GM18498 (cell line): Measurements from ENCODE around the gene GIMAP2.
A peak's percentile ranks its signal among the peaks of the same experiment; 100 is the strongest.
"Not testable (repeated sequence)": the region's sequence is repeated elsewhere in the genome, so short reads cannot be mapped to it uniquely, and the experiment has no call there.

Source experiments
- ATAC-seq: cut with Tn5 transposase; IDR thresholded peaks from one replicate; pipeline ENCODE4 v1.9.1; 2021; ENCODE audit warnings: mild to moderate bottlenecking, moderate library complexity; ENCODE audit not compliant: unreplicated experiment

The GIMAP2 gene

DNA sequence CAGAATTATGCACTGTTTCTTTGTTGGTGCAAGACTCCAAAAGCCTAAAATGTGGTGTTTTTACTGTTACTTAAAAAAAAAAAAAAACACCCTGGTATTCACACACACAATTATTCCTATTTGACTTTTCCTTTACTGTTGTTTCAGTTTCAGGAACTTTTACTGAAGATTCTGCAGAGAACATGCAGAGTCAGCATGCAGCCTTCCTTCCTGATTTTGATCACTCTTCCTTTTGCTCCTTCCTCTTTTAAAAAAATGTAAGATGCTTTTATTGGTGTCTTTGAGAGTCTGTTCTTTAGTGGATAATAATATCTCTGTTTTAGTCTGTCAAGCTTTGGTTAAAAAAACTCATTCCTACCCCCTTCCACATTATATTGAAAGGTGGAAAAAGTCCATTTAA is 9.2 kb upstream of the GIMAP2 start:
- not testable (repeated sequence) for ATAC-seq

DNA sequence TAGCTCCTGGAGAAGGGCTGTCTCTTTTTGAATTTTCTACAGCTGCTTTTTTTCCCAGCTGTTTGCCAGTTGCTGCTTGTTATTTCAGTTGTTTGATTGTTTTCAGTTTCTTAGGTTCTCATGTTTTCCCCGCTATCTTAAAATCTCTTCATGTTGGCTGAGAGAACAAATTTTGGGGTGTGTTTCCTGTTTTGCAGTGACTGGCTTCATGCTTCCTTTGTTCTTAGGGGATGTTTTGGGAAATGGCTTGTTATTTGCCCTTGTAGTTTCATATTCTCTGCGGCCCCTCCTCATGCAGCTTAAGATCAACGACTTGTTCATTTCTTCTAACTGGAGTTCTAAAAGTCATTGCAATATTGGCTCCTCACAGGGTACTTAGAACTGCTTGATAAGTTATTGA is 8.7 kb upstream of the GIMAP2 start:
- not testable (repeated sequence) for ATAC-seq

DNA sequence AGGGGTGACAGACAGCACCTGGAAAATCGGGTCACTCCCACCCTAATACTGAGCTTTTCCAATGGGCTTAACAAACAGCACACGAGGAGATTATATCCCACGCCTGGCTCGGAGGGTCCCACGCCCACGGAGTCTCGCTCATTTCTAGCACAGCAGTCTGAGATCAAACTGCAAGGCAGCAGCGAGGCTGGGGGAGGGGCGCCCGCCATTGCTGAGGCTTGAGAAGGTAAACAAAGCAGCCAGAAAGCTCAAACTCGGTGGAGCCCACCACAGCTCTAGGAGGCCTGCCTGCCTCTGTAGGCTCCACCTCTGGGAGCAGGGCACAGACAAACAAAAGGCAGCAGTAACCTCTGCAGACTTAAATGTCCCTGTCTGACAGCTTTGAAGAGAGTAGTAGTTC is 6.9 kb upstream of the GIMAP2 start:
- ATAC-seq, result not testable (repeated sequence)

DNA sequence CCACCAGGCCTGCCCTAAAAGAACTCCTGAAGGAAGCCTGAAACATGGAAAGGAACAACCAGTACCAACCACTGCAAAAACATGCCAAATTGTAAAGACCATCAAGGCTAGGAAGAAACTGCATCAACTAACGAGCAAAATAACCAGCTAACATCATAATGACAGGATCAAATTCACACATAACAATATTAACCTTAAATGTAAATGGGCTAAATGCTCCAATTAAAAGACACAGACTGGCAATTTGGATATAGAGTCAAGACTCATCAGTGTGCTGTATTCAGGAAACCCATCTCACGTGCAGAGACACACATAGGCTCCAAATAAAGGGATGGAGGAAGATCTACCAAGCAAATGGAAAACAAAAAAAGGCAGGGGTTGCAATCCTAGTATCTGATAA is 5.1 kb upstream of the GIMAP2 start:
- not testable (repeated sequence) for ATAC-seq

DNA sequence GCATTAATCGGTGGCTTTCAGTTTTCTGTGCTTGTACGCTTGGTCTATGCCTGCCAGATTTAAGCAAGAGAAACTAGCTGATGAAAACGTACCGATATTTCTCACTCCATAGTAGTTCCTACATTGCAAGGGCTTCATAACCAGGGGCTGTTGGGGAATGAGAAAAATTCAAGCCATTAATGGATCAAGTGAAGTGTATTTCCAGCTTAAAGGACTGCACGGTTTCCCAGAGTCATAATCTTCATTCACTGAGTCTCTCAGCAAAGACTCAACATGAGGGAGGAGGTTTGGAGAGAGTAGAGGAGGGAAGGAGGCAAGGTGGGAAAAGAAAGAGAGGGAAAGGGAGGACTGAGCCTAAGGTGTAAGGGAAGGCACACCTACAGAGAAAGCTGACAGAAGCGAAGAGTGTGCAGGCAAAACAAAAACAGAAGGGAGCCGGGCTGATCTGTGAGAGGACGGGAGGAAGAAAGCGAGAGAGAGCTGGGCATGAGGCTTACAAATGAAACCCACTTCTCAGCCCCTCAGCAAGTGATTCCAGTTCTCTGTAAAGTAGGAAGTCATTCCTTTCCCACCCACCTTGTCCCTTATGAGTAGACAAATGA is 625 bp downstream of the GIMAP2 start:
- peak; percentile 35 for ATAC-seq

GRCh38 chr7:150688630-150689029 is 3.1 kb downstream of the GIMAP2 start:
- ATAC-seq, result no peak

- ATAC-seq, result no peak
These were observed 10.1 kb downstream of the GIMAP2 start for GRCh38 chr7:150695654-150696053.

DNA sequence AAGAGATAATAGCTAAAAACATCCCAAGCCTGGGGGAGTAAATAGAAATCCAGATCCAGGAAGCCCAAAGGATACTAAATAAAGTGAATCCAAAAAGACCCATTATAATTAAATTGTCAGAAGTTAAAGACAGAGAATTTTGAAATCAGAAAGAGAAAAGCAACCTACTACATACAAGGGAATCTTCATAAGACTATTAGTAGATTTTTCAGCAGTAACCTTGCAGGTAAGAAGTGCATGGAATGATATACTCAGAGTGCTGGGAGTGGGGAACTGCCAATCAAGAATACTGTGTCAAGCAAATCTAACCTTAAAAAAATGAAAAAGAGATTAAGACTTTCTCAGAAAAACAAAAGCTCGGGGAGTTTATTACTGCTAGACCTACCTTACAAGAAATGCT is 17.7 kb downstream of the GIMAP2 start:
- ATAC-seq, result no peak

DNA sequence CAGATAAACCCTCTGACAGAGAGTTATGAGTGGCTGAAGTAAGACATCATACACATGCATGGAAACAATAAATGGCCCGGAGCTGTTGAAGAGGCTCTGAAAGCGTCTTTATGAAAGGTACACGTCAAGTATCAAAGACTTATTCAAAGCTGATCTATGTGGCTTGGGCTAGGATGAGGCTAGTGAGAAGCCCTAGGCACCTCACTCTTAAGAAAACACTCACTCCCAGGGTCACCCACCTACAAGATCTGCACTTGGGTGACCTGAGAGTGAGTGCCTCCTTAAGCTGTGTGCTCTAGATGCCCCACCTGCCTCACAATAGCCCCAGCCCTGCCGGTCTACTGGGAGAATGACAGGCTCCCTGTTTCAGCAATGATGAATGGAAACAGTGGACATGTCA is 29.8 kb downstream of the GIMAP2 start:
- ATAC-seq, result no peak

- ATAC-seq, result no peak
These were observed 30.2 kb downstream of the GIMAP2 start for GRCh38 chr7:150715738-150716137.

DNA sequence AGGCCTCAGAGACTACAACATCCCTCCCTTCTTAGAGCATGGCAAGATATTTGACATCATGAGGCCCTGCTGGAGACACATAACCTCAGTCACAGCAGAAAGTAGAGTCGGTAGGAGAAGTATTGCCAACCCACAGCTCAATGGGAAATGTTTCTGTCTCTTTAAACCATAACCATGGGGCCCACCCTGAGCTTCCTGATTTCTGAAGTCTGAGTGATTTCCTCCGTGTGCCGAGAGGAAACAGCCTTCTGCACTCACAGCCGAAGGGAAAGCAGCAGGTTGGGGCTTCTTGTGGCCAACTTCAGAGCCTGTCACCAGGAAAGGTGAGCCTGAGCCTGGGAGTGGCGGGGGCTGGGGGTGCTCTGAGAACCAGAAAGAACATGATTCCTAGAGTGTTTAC is 30.9 kb downstream of the GIMAP2 start, which contains the start of gene GIMAP1:
Gene GIMAP1, plus strand, starts transcription at position 246 of the 400 bp plus-strand sequence. CDS start 2,435 bp downstream, outside the sequence.
- peak; percentile 79 for ATAC-seq

- no peak for ATAC-seq
These were observed 31.4 kb downstream of the GIMAP2 start for GRCh38 chr7:150716939-150717338.

- ATAC-seq, result no peak
These were observed 32.4 kb downstream of the GIMAP2 start for GRCh38 chr7:150717814-150718420.

DNA sequence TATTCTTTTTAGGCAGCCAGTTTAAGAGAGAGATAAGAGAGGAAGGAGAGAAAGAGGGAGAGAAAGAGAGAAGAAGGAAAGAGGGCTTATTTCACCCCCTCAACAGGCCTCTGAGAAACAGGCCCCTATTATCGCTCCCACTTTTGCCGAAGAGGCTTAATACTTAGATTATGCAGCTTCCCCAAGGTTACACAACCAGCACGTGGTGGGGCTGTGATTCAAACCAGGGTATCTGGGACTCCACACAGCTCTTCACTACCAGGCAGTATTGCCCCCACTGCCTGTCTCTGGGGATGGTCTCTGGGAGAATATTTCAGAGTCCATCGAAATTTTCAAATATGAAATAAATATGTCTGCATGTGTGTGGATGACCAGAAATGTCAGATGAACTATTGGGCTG is 33.9 kb downstream of the GIMAP2 start:
- ATAC-seq, result no peak

DNA sequence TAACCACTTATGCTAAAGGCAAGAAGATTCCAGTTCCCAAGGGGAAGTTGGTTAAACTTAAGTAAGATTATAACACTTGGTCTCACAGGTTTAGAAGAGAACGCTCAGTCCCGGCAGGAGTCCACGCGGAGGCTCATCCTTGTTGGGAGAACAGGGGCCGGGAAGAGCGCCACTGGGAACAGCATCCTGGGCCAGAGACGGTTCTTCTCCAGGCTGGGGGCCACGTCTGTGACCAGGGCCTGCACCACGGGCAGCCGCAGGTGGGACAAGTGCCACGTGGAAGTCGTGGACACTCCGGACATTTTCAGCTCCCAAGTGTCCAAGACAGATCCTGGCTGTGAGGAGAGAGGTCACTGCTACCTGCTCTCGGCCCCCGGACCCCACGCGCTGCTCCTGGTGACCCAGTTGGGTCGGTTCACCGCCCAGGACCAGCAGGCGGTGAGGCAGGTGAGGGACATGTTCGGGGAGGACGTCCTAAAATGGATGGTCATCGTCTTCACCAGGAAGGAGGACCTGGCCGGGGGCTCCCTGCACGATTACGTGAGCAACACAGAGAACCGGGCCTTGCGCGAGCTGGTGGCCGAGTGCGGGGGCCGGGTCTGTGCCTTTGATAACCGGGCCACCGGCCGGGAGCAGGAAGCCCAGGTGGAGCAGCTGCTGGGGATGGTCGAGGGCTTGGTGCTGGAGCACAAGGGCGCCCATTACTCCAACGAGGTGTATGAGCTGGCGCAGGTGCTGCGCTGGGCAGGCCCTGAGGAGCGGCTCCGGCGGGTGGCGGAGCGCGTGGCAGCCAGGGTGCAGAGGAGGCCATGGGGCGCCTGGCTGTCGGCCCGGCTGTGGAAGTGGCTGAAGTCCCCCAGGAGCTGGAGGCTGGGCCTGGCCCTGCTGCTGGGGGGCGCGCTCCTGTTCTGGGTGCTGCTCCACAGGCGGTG is 34.7 kb downstream of the GIMAP2 start:
- no peak for ATAC-seq

- ATAC-seq, result no peak
These were observed 36.5 kb downstream of the GIMAP2 start for GRCh38 chr7:150721970-150722373.

DNA sequence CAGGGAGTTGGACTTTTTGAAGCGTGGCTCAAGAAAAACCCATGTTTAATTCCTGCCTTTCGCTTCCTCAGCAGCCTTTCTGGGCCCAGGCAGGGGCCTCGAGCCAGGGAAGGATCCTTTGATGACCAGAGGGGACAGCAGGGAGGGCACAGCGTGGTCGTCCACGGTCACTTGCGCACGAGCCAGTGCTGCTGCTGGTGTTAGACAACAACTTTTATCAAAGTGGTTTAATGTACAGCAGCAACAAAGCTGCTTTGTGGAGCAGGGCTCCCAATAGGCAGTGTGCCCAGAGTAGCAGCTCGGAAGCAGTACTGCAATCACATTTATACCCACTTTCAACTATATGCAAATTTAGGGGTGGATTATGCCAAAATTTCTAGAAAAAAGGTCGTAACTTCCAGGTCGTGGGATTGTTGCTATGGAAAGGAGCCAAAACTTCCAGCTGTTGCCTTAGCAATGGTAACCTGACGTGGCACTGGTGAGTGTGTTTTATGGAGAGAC is 37.0 kb downstream of the GIMAP2 start:
- ATAC-seq, result no peak

- ATAC-seq, result no peak
These were observed 38.0 kb downstream of the GIMAP2 start for GRCh38 chr7:150723467-150723866.

GRCh38 chr7:150727381-150727780 is 41.9 kb downstream of the GIMAP2 start:
- no peak for ATAC-seq

GRCh38 chr7:150728011-150728410 is 42.5 kb downstream of the GIMAP2 start:
- ATAC-seq, result no peak

DNA sequence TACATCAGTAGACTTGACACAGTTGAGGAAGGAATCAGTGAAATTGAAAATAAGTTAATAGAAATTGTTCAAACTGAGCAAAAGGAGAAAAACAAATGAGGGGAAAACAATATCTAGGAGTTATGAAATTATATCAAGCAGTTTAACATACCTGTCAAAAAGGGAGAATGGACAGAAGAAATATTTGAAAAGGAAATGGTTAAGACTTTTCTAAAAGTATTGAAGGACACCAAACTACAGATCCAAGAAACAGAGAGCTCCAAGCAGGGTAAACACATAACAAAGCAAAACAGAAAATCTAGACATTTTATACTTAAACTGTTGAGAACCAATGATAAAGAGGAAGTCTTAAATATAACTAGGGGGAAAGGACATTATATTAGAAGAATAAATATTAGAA is 43.1 kb downstream of the GIMAP2 start:
- ATAC-seq, result no peak

- no peak for ATAC-seq
These were observed 46.4 kb downstream of the GIMAP2 start for GRCh38 chr7:150731916-150732315.
